K562 (cell line): ENCODE results near the gene FBXO27. TPM values are rescaled to one million over a fixed set of nuclear protein-coding genes. Genes with fewer than 3 reads are reported as not detected.

Source experiments
- ATAC-seq: fragments of 200-7000 bp; cut with Tn5 transposase; 3 replicates; pipeline ENCODE4 v1.9.1; 2020; ENCODE audit warnings: moderate library complexity
- BruUV-seq: library from RNA; stranded (reverse); fragments of 400-500 nt; replicated peaks from 2 replicates; lab custom pipeline; 2021; lab: Mats Ljungman, UMichigan
- CTCF ChIA-PET: fragments of 300-600 bp; formaldehyde crosslinking; extraction: SDS; loops from one replicate; lab custom pipeline; 2021; ENCODE audit warnings: low intra/inter-chr PET ratio; lab: Yijun Ruan, JAX
- POLR2A ChIA-PET: fragments of 300-600, 350-650 bp; sonication (Branson Sonifier 250); formaldehyde crosslinking; extraction: SDS; loops from one replicate; lab custom pipeline; 2021; ENCODE audit warnings: antibody characterized with exemption, inconsistent platforms; lab: Yijun Ruan, JAX
- DNase-seq, 4 experiments: peaks; one replicate each; pipeline versions ENCODE4 v3.0.0 to v3.0.0-alpha.2; 2011 to 2018; ENCODE audit warnings: low spot score in 3 of 4, mixed read lengths in 3 of 4; ENCODE audit errors: extremely low read depth in 1 of 4
- FAIRE-seq: peaks from 2 replicates; lab custom pipeline; 2011; peaks lifted over from hg19 to GRCh38; lab: Jason Lieb, UNC
- H2AFZ ChIP-seq: 2 replicates; pipeline ENCODE4 v1.6.0; 2011; ENCODE audit warnings: low read depth, low read length, control low read depth, inconsistent platforms
- H3K27ac ChIP-seq: fragments of 200-600 bp; 3 replicates; pipeline ENCODE4 v1.8.0; 2011; ENCODE audit warnings: low read depth, mild to moderate bottlenecking, control low read depth, inconsistent platforms, low read length, moderate library complexity, mixed read lengths; ENCODE audit errors: extremely low read depth
- H3K27me3 ChIP-seq, 2 experiments: fragments of 300-600 bp in 1 of 2; 2 replicates in 1 of 2; 3 replicates in 1 of 2; pipeline versions ENCODE4 v1.6.0 to v1.8.0; 2011; ENCODE audit warnings: inconsistent platforms in 2 of 2, low read length in 2 of 2, mild to moderate bottlenecking in 1 of 2, mixed read lengths in 1 of 2, moderate library complexity in 1 of 2; ENCODE audit not compliant: control insufficient read depth in 2 of 2, insufficient read depth in 2 of 2
- H3K36me3 ChIP-seq: fragments of 300-600 bp; 3 replicates; pipeline ENCODE4 v1.8.0; 2011; ENCODE audit warnings: mild to moderate bottlenecking, low read length, inconsistent platforms; ENCODE audit not compliant: control insufficient read depth, insufficient read depth
- H3K4me1 ChIP-seq, 2 experiments: fragments of 200-600 bp in 1 of 2; replicated peaks in 1 of 2; 2 replicates in 1 of 2; 3 replicates in 1 of 2; pipeline versions ENCODE4 v1.5.1 to v1.8.0; 2011; ENCODE audit warnings: inconsistent platforms in 2 of 2, low read length in 2 of 2, mild to moderate bottlenecking in 1 of 2, mixed read lengths in 1 of 2, moderate library complexity in 1 of 2; ENCODE audit not compliant: control insufficient read depth in 2 of 2, insufficient read depth in 2 of 2
- H3K4me2 ChIP-seq: 2 replicates; pipeline ENCODE4 v1.6.1; 2011; ENCODE audit warnings: low read length, control low read depth, inconsistent platforms, mixed read lengths; ENCODE audit not compliant: insufficient read depth
- H3K4me3 ChIP-seq: fragments of 200-600 bp; sonication (generic), shearing (Covaris generic); 2 replicates; pipeline ENCODE4 v1.5.1; 2016; ENCODE audit warnings: control low read depth, inconsistent platforms
- H3K79me2 ChIP-seq: fragments of 200-600 bp; 3 replicates; pipeline ENCODE4 v1.8.0; 2011; ENCODE audit warnings: low read length, inconsistent platforms; ENCODE audit not compliant: control insufficient read depth, insufficient read depth
- H3K9ac ChIP-seq, 2 experiments: 2 replicates each; pipeline versions ENCODE4 v1.6.0 to v1.6.1; 2011; ENCODE audit warnings: low read depth in 2 of 2, low read length in 2 of 2, control low read depth in 1 of 2, inconsistent platforms in 1 of 2, mild to moderate bottlenecking in 1 of 2, mixed read lengths in 1 of 2; ENCODE audit not compliant: insufficient read depth in 1 of 2
- H3K9me1 ChIP-seq: one replicate; pipeline ENCODE4 v1.6.0; 2011; ENCODE audit warnings: inconsistent platforms, mild to moderate bottlenecking, low read length, moderate library complexity; ENCODE audit not compliant: control insufficient read depth, insufficient read depth
- H3K9me3 ChIP-seq: replicated peaks from 2 replicates; pipeline ENCODE4 v1.5.1; 2011; ENCODE audit warnings: low read depth, low read length, inconsistent platforms; ENCODE audit not compliant: control insufficient read depth, insufficient read depth
- H4K20me1 ChIP-seq: replicated peaks from 2 replicates; pipeline ENCODE4 v1.6.1; 2011; ENCODE audit warnings: low read length, inconsistent platforms, mixed read lengths; ENCODE audit not compliant: control insufficient read depth, insufficient read depth
- CBFA2T2 ChIP-seq: fragments of 450-650 bp; conservative IDR thresholded peaks from 2 replicates; pipeline ENCODE4 v1.6.1; 2017; ENCODE audit warnings: mild to moderate bottlenecking
- GABPA ChIP-seq: fragments of 200-800 bp; sonication (Bioruptor generic); conservative IDR thresholded peaks from 2 replicates; pipeline ENCODE4 v1.6.1; 2016; ENCODE audit warnings: low read depth, missing genetic modification characterization, missing compliant biosample characterization
- L3MBTL2 ChIP-seq: fragments of 450-650 bp; IDR thresholded peaks from 2 replicates; pipeline ENCODE4 v1.6.1; 2016; ENCODE audit warnings: mild to moderate bottlenecking, moderate library complexity
- MAZ ChIP-seq, 2 experiments: fragments of 450-650 bp in 1 of 2; sonication (generic) in 1 of 2; formaldehyde crosslinking; IDR thresholded peaks in 1 of 2; conservative IDR thresholded peaks in 1 of 2; 2 replicates each; pipeline versions ENCODE4 v1.4.0 to v1.5.0; 2020; ENCODE audit warnings: mild to moderate bottlenecking in 1 of 2, missing genetic modification reagents in 1 of 2
- NBN ChIP-seq: fragments of 450-650 bp; IDR thresholded peaks from 2 replicates; pipeline ENCODE4 v1.6.1; 2016; ENCODE audit warnings: low read depth, mild to moderate bottlenecking
- PHB2 ChIP-seq: fragments of 450-650 bp; IDR thresholded peaks from 2 replicates; pipeline ENCODE4 v1.6.1; 2017; ENCODE audit warnings: low read depth
- RBM34 ChIP-seq: fragments of 200-400 bp; formaldehyde crosslinking; IDR thresholded peaks from 2 replicates; pipeline ENCODE4 v1.6.1; 2018; ENCODE audit warnings: low read length, borderline replicate concordance; ENCODE audit not compliant: insufficient read depth
- SNAPC5 ChIP-seq: fragments of 250-450 bp; sonication (Bioruptor Pico); IDR thresholded peaks from 2 replicates; pipeline ENCODE4 v1.8.0; 2021; ENCODE audit warnings: moderate library complexity, mild to moderate bottlenecking, inconsistent platforms
- UBTF ChIP-seq, 2 experiments: IDR thresholded peaks; 2 replicates each; pipeline ENCODE4 v1.6.1; 2012; ENCODE audit warnings: improper control_type of control experiment in 2 of 2, low read depth in 2 of 2, low read length in 2 of 2, borderline replicate concordance in 1 of 2
- ZNF282 ChIP-seq: sonication (generic); formaldehyde crosslinking; IDR thresholded peaks from 2 replicates; pipeline ENCODE4 v1.8.1; 2023; ENCODE audit warnings: missing genetic modification reagents
- ZNF436 ChIP-seq: fragments of 250-450, 450-650 bp; sonication (Bioruptor Pico); formaldehyde crosslinking; IDR thresholded peaks from 2 replicates; pipeline ENCODE4 v1.7.0; 2020; ENCODE audit warnings: mild to moderate bottlenecking
- ZNF589 ChIP-seq: fragments of 200-800 bp; sonication (Bioruptor generic); IDR thresholded peaks from 2 replicates; pipeline ENCODE4 v1.6.1; 2016; ENCODE audit warnings: low read depth, missing genetic modification characterization, missing compliant biosample characterization
- WGBS: fragments of 100-300 bp; shearing (Covaris generic); methylation state at CpG from one replicate; pipeline ENCODE4 v1.1.6; 2016; ENCODE audit warnings: low coverage, mixed read lengths; ENCODE audit not compliant: insufficient coverage; ENCODE audit errors: missing lambda C conversion rate; 5-methylcytosine and 5-hydroxymethylcytosine counted together
- in situ Hi-C: fragments of 300-500 bp; cut with MboI; formaldehyde crosslinking; loops from 4 replicates; pipeline ENCODE4 v1.15.0; 2018; ENCODE audit warnings: inconsistent platforms, mixed read lengths
- intact Hi-C: fragments of 100-400 bp; cut with micrococcal nuclease; formaldehyde crosslinking; loops from 2 replicates; pipeline ENCODE4 v1.14.2; 2022
- polyA plus RNA-seq, 8 experiments: library from polyadenylated mRNA; depleted of rRNA in 4 of 8; stranded (reverse) in 5 of 8; unstranded in 3 of 8; fragments of >200 nt; fragmentation: Nextera tagmentation in 2 of 8; fragmentation: Illumina TruSeq in 1 of 8; extraction: Ambion mirVana in 2 of 8; extraction: Trizol in 1 of 8; gene quantifications; 2 replicates each; pipeline versions ENCODE4 v1.2.1 to v1.2.3, GENCODE V29; 2011 to 2014; ENCODE audit warnings: inconsistent platforms in 1 of 8, missing spikeins in 1 of 8
- total RNA-seq, 7 experiments: library from RNA; depleted of rRNA in 6 of 7; stranded (reverse); fragments of >200 nt in 6 of 7; fragmentation: Illumina TruSeq in 2 of 7; extraction: Trizol in 2 of 7; gene quantifications; 2 replicates each; pipeline versions ENCODE4 v1.2.1 to v1.2.3, GENCODE V29; 2011 to 2021; ENCODE audit warnings: low replicate concordance in 1 of 7

FBXO27 gene
- total and polyA plus RNA-seq, 9 of the 15 experiments (the other 6 are each of a cell fraction or from before 2014, with no cell fraction given): 1.8 to 11.0 (median 6.3) TPM

- H3K4me2 ChIP-seq: no peak overlapping the region
These were observed 38.5 kb upstream of the FBXO27 start for GRCh38 chr19:39070888-39071287.

More at GRCh38 chr19:39070888-39071287, 38.5 kb upstream of the FBXO27 start:
- in situ Hi-C loops (no loop called here), intact Hi-C loops (no loop called here)
- Histone ChIP-seq H3K9me3 (no peaks in the 10 kb centered on the region), H3K9ac (peak overlapping the region in 1 of 2 experiments; percentile 43; a peak in 1 of 4 replicates), H3K36me3 (no peaks in the 10 kb centered on the region), H3K27ac (no peak overlapping the region), H2AFZ (no peak overlapping the region), H3K4me3 (no peak overlapping the region), H3K4me1 (no peaks in the 10 kb centered on the region; a peak in 1 of 5 replicates), H3K9me1 (no peaks in the 10 kb centered on the region), H4K20me1 (no peaks in the 10 kb centered on the region), H3K79me2 (no peaks in the 10 kb centered on the region), H3K27me3 (peaks cover 9 to 28% of the 10 kb centered on the region in 2 experiments; a peak in 4 of 5 replicates)
- ChIA-PET POLR2A (no interaction called here), CTCF (no interaction called here)
- ATAC-seq: no peak
- WGBS: 2% methylated on average over 5 of the region's 5 CpGs
- FAIRE-seq: no peak
- no peak for DNase-seq
- no peak for TF ChIP-seq PHB2
- no peak for TF ChIP-seq NBN
- no peak for TF ChIP-seq ZNF589 (CRISPR knock-in tag)
- no peak for TF ChIP-seq MAZ (CRISPR knock-in tag; conservative IDR thresholded peaks at IDR 0.05 in 1 of 2, IDR thresholded peaks at IDR 0.05 in 1 of 2)
- no peak for TF ChIP-seq ZNF282 (CRISPR knock-in tag)
- TF ChIP-seq ZNF436 (CRISPR knock-in tag): no peak
- no peak for TF ChIP-seq CBFA2T2
- no peak for TF ChIP-seq SNAPC5 (CRISPR knock-in tag)
- TF ChIP-seq RBM34: no peak
- TF ChIP-seq UBTF (IDR thresholded peaks at IDR 0.05; ENCODE audit: borderline replicate concordance in 1 of 2, low read depth in 2 of 2, low read length in 2 of 2): no peak
- no peak for TF ChIP-seq GABPA (tag)
- TF ChIP-seq L3MBTL2: no peak
- BruUV-seq: no TSS peak
